Osteoblast (primary cell): ENCODE results near the gene TGFB3. TPM values are rescaled to one million over a fixed set of nuclear protein-coding genes. Genes with fewer than 3 reads are reported as not detected.

ENCODE experiments used
- DNase-seq: peaks from one replicate; pipeline ENCODE4 v3.0.0; 2011; ENCODE audit warnings: low spot score, mixed read lengths; ENCODE audit not compliant: insufficient read length; ENCODE audit errors: missing footprints
- H2AFZ ChIP-seq: 2 replicates; pipeline ENCODE4 v1.6.0; 2011; ENCODE audit warnings: mild to moderate bottlenecking, low read length
- H3K27ac ChIP-seq: 2 replicates; pipeline ENCODE4 v1.5.1; 2011; ENCODE audit warnings: mild to moderate bottlenecking, low read depth, low read length, moderate library complexity
- H3K27me3 ChIP-seq: 2 replicates; pipeline ENCODE4 v1.6.0; 2012; ENCODE audit warnings: mild to moderate bottlenecking, control low read depth, inconsistent platforms, low read length, moderate library complexity; ENCODE audit not compliant: insufficient read depth
- H3K36me3 ChIP-seq: 2 replicates; pipeline ENCODE4 v1.5.1; 2011; ENCODE audit warnings: mild to moderate bottlenecking, low read length, control low read depth, moderate library complexity; ENCODE audit not compliant: insufficient read depth
- H3K4me1 ChIP-seq: 2 replicates; pipeline ENCODE4 v1.5.1; 2011; ENCODE audit warnings: mild to moderate bottlenecking, low read length, control low read depth, moderate library complexity; ENCODE audit not compliant: insufficient read depth
- H3K4me2 ChIP-seq: 2 replicates; pipeline ENCODE4 v1.6.0; 2011; ENCODE audit warnings: mild to moderate bottlenecking, low read length; ENCODE audit not compliant: insufficient read depth
- H3K4me3 ChIP-seq: fragments of 200-600 bp; sonication (generic); 3 replicates; pipeline ENCODE4 v1.5.1; 2012; ENCODE audit warnings: mild to moderate bottlenecking, low read length, inconsistent platforms; ENCODE audit not compliant: insufficient read depth
- H3K79me2 ChIP-seq: 2 replicates; pipeline ENCODE4 v1.6.0; 2012; ENCODE audit warnings: mild to moderate bottlenecking, low read length, control low read depth, inconsistent platforms; ENCODE audit not compliant: insufficient read depth
- H3K9me3 ChIP-seq: 2 replicates; pipeline ENCODE4 v1.5.1; 2011; ENCODE audit warnings: low read depth, low read length, control low read depth
- H4K20me1 ChIP-seq: 2 replicates; pipeline ENCODE4 v1.6.0; 2012; ENCODE audit warnings: mild to moderate bottlenecking, low read length, control low read depth; ENCODE audit not compliant: insufficient read depth
- total RNA-seq: library from RNA; depleted of rRNA; stranded (reverse); fragments of >200 nt; gene quantifications from 2 replicates; pipeline ENCODE4 v1.2.3, GENCODE V29; 2012
- TF ChIP-seq, protein P1 (sequence below): IDR thresholded peaks from 2 replicates; pipeline ENCODE4 v1.5.1; 2011; ENCODE audit warnings: mild to moderate bottlenecking, low read depth, low read length, moderate library complexity; ENCODE audit errors: extremely low read depth

The TGFB3 gene
- total RNA-seq, 1 donor, result 11.6 TPM

DNA sequence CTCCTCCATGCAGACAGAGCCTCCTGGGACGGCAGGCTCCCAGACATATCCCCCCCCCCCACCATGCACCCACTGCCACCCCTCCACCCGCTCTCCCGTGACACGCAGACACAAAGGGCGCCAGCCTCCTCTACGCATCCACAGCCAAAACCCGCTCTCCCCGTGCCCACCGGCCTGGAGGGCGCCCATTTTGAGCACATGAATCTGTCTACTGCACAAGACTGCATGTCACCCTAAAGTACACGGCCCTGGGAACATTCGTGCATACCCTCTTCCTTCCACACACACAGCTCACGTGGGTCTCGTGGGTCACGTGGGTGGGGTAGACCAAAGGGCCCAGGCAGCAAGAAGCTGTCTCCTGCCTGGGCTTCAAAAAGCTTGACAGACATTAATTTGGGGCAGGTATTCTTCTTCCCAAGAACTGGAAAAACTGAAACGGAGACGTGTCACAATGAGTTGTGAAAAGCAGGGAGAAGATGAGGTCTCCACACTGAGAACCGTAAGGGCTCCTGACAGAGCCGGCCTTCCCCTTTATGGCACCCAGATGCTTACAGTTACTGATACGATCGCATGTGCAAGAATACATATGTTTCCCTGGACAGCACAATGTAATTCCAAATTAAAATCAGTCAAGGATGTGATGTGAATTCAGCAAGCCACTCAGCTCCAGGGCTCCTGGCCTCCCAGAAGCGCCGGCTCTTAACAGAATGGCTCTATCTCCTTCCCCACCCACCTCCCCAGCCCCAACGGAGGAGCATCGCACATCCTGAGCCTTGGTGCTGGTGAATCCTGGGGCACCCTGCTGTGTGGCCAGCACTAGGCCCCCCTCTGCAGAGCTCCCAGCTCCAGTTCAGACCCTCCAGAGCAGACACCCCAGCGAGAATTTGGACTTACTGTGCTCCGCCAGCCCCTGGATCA is 1.9 kb downstream of the TGFB3 start:
- no peaks in the 10 kb centered on the region for H3K27me3 ChIP-seq
- H4K20me1 ChIP-seq, result no peaks in the 10 kb centered on the region
- H3K4me2 ChIP-seq, result peak overlapping the region; percentile 94
- H2AFZ ChIP-seq, result peak overlapping the region; percentile 76
- peaks cover 32% of the 10 kb centered on the region for H3K4me1 ChIP-seq
- no peaks in the 10 kb centered on the region for H3K36me3 ChIP-seq
- DNase-seq, result no peak
- no peaks in the 10 kb centered on the region for H3K79me2 ChIP-seq
- TF ChIP-seq, protein P1, sequence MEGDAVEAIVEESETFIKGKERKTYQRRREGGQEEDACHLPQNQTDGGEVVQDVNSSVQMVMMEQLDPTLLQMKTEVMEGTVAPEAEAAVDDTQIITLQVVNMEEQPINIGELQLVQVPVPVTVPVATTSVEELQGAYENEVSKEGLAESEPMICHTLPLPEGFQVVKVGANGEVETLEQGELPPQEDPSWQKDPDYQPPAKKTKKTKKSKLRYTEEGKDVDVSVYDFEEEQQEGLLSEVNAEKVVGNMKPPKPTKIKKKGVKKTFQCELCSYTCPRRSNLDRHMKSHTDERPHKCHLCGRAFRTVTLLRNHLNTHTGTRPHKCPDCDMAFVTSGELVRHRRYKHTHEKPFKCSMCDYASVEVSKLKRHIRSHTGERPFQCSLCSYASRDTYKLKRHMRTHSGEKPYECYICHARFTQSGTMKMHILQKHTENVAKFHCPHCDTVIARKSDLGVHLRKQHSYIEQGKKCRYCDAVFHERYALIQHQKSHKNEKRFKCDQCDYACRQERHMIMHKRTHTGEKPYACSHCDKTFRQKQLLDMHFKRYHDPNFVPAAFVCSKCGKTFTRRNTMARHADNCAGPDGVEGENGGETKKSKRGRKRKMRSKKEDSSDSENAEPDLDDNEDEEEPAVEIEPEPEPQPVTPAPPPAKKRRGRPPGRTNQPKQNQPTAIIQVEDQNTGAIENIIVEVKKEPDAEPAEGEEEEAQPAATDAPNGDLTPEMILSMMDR, result no peak
- H3K27ac ChIP-seq, result no peak overlapping the region
- peak overlapping the region; percentile 86 for H3K4me3 ChIP-seq
- H3K9me3 ChIP-seq, result no peaks in the 10 kb centered on the region

- H3K4me1 ChIP-seq, result peaks cover 32% of the 10 kb centered on the region
- no peak overlapping the region for H3K27ac ChIP-seq
- H3K79me2 ChIP-seq, result no peaks in the 10 kb centered on the region
- TF ChIP-seq, protein P1, result peak; percentile 66
- no peaks in the 10 kb centered on the region for H3K36me3 ChIP-seq
- no peaks in the 10 kb centered on the region for H3K9me3 ChIP-seq
- peak; percentile 90 for DNase-seq
- H2AFZ ChIP-seq, result peak overlapping the region; percentile 53
- no peaks in the 10 kb centered on the region for H3K27me3 ChIP-seq
- H3K4me2 ChIP-seq, result peak overlapping the region; percentile 94
- H4K20me1 ChIP-seq, result no peaks in the 10 kb centered on the region
- peak overlapping the region; percentile 86 for H3K4me3 ChIP-seq
Observed at GRCh38 chr14:75979071-75979571, 2.7 kb downstream of the TGFB3 start.

GRCh38 chr14:75978249-75978731 is 3.5 kb downstream of the TGFB3 start:
- Histone ChIP-seq H3K9me3 (no peaks in the 10 kb centered on the region), H3K27ac (no peak overlapping the region), H3K4me3 (no peak overlapping the region), H3K4me2 (no peak overlapping the region), H3K27me3 (no peaks in the 10 kb centered on the region), H4K20me1 (no peaks in the 10 kb centered on the region), H3K79me2 (no peaks in the 10 kb centered on the region), H3K4me1 (peaks cover 32% of the 10 kb centered on the region), H2AFZ (no peak overlapping the region), H3K36me3 (no peaks in the 10 kb centered on the region)
- TF ChIP-seq, protein P1, result no peak
- no peak for DNase-seq

GRCh38 chr14:75977582-75977943 is 4.2 kb downstream of the TGFB3 start:
- Histone ChIP-seq H3K9me3 (no peaks in the 10 kb centered on the region), H3K4me1 (peaks cover 29% of the 10 kb centered on the region), H3K79me2 (no peaks in the 10 kb centered on the region), H3K27me3 (no peaks in the 10 kb centered on the region), H3K36me3 (no peaks in the 10 kb centered on the region), H2AFZ (no peak overlapping the region), H3K27ac (no peak overlapping the region), H3K4me3 (no peak overlapping the region), H3K4me2 (no peak overlapping the region), H4K20me1 (no peaks in the 10 kb centered on the region)
- no peak for DNase-seq
- TF ChIP-seq, protein P1, result no peak
